ENCODE measurements around the gene RNASEL. TPM values are rescaled to one million over a fixed set of nuclear protein-coding genes. Genes with fewer than 3 reads are reported as not detected.
A peak's percentile ranks its signal among the peaks of the same experiment; 100 is the strongest.

The RNASEL gene
- total RNA-seq, 6 donors from 2014 or later = 8.5 to 16.8 (median 12.0) TPM

DNA sequence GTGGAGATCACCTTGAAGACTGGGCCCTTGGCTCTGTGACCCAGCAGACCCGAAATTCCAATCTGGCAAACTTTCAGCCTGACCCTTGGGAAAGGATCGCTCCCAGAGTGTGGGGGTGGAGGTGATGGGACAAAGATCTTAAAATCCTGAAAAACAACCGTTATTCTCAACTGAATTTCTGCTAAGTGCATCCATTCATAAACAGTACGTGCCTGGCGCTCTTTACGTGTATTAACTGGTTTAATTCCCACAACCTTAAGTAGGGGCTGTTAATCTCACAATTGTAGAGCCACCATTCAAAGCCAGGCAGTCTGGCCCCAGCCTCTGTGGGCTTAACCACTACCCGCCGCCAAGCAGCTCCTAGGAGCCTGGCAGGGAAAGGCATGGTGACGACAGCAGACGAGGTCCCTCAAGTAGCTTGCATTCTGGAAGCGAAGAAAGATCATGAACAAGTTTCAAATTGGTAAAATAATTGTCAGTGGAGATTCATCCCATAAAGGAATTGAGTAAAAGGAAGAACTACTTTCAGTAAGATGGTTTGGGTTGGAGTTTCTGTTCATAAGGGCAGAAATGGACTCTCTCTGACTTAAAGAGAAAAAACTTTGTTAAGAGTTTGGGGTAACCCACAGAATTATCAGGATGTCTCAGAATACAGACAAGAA, 26.5 kb upstream of the RNASEL start:
- no peaks in the 10 kb centered on the region for H3K36me3 ChIP-seq
- ATAC-seq (ENCODE audit: low FRiP score in 2 of 2) (peak; percentile 25 to 71), DNase-seq (peak in 1 of 2 donors; percentile 62)
- no peaks in the 10 kb centered on the region for H3K27me3 ChIP-seq
- peaks cover 15 to 37% (median 27%) of the 10 kb centered on the region in 4 donors for H3K4me1 ChIP-seq
- TF ChIP-seq POLR2A (IDR thresholded peaks at IDR 0.05) (no peak), EP300 (IDR thresholded peaks at IDR 0.05) (no peak)
- WGBS, 2 donors = 23 to 28% methylated on average over 11 of the region's 11 CpGs
- H3K9me3 ChIP-seq = no peaks in the 10 kb centered on the region
- peak overlapping the region; percentile 82 to 97 (median 89) for H3K27ac ChIP-seq
- peak overlapping the region in 3 of 4 donors; percentile 46 to 50 (median 47) for H3K4me3 ChIP-seq

DNA sequence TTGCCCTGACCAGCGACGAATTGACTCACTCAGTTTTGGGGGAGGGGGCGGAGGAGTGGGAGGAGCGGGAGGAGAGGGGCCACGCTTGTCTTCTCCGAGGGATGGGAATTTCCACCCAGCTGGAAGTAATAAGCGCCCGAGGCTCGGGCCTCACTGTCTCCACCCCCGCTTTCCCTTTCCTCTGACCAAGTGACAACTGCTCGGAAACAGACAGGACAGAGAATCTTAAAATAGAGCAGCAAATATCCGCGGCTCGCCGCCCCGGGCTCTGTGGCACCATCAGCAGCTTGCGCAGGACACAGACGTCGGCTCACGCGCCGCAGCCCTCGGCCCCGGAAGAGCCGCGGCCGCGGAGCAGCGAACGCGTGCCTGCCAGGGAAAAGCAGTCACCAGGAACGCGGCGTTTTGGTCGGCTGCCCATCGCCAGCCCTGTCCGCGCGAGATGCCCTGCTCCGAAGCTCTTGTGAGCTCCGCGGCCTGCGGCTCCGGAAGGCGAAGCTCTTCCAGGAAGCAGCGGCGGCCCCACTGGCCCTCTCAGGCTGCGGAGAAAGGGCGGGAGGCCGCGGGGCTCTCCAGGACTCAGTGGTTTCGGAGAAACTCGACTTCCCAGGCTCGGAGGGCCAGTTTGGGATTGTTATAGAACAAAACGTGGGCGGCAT, 25.9 kb upstream of the RNASEL start:
- peak; percentile 80 to 94 for DNase-seq
- TF ChIP-seq POLR2AphosphoS5 (IDR thresholded peaks at IDR 0.05) (peak; percentile 75 to 83), POLR2A (IDR thresholded peaks at IDR 0.05) (peak in 3 of 4 donors; percentile 29 to 65 (median 52)), EP300 (IDR thresholded peaks at IDR 0.05) (no peak)
- TF ChIP-seq, protein P1, sequence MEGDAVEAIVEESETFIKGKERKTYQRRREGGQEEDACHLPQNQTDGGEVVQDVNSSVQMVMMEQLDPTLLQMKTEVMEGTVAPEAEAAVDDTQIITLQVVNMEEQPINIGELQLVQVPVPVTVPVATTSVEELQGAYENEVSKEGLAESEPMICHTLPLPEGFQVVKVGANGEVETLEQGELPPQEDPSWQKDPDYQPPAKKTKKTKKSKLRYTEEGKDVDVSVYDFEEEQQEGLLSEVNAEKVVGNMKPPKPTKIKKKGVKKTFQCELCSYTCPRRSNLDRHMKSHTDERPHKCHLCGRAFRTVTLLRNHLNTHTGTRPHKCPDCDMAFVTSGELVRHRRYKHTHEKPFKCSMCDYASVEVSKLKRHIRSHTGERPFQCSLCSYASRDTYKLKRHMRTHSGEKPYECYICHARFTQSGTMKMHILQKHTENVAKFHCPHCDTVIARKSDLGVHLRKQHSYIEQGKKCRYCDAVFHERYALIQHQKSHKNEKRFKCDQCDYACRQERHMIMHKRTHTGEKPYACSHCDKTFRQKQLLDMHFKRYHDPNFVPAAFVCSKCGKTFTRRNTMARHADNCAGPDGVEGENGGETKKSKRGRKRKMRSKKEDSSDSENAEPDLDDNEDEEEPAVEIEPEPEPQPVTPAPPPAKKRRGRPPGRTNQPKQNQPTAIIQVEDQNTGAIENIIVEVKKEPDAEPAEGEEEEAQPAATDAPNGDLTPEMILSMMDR (IDR thresholded peaks at IDR 0.05) = no peak
- peak; percentile 80 to 90 for ATAC-seq (ENCODE audit: low FRiP score in 2 of 2)
- Histone ChIP-seq H3K27me3 (no peaks in the 10 kb centered on the region), H3K27ac (peak overlapping the region; percentile 82 to 97 (median 89)), H3K36me3 (no peaks in the 10 kb centered on the region), H3K9me3 (no peaks in the 10 kb centered on the region), H3K4me3 (peak overlapping the region in 3 of 4 donors; percentile 46 to 50 (median 47)), H3K4me1 (peaks cover 15 to 37% (median 27%) of the 10 kb centered on the region in 4 donors)
- 0 to 2% methylated on average over 9 to 47 of the region's 56 CpGs for WGBS, 2 donors

DNA sequence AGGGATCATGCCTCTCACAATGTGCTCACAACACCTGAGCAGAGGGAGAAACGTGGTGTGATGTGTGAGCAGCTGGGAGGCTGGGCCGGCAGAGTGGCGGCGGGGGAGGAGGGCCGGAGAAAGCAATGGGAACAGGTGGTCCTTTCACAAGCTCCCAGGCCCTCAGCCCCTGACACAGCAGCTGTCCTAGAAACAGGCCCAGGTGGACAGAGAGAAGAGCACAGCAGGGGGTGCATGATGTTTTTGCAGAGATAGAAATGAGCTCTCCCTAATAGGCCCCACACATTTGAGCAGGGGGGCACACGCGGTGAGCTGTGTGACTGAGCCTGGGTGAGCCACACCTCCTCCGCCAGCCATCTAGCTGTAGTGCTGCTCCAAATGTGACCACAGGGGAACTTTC, 22.7 kb upstream of the RNASEL start:
- ATAC-seq (ENCODE audit: low FRiP score in 2 of 2) = no peak

DNA sequence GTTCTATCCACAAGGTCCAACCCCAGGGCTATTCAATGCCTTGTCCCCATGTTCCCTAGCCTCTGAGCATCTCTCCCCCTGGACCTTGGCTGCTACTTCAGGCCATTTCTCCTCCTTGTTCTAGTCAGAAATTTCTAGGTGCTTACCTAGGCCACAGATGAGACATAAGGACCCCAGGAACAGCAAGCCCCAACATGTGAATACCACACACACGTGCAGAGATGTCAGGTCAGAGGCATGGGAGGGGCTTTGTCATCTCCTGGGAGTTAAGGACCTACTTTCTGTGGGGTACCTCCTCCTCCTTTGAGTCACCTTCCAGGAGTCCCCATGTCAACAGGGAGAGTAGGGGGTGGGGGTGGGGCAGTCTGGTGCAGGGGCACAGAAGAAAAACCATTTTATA, 22.3 kb upstream of the RNASEL start:
- DNase-seq (no peak), ATAC-seq (ENCODE audit: low FRiP score in 2 of 2) (no peak)
- no peaks in the 10 kb centered on the region for H3K36me3 ChIP-seq
- H3K4me3 ChIP-seq = no peak overlapping the region
- no peak overlapping the region for H3K27ac ChIP-seq
- WGBS, 2 donors = 70 to 80% methylated on average over 1 of the region's 1 CpG
- no peaks in the 10 kb centered on the region for H3K27me3 ChIP-seq
- H3K4me1 ChIP-seq = peaks cover 13 to 29% (median 21%) of the 10 kb centered on the region in 4 donors
- TF ChIP-seq POLR2A (IDR thresholded peaks at IDR 0.05) (no peak), POLR2AphosphoS5 (IDR thresholded peaks at IDR 0.05) (no peak), EP300 (IDR thresholded peaks at IDR 0.05) (no peak)
- TF ChIP-seq, protein P1 (IDR thresholded peaks at IDR 0.05) = no peak
- H3K9me3 ChIP-seq = no peaks in the 10 kb centered on the region

More for the DNA sequence above, 22.7 kb upstream of the RNASEL start:
- 96% methylated on average over 7 to 8 of the region's 8 CpGs for WGBS, 2 donors
- Histone ChIP-seq H3K27me3 (no peaks in the 10 kb centered on the region), H3K4me3 (no peak overlapping the region), H3K9me3 (no peaks in the 10 kb centered on the region), H3K4me1 (peaks cover 15 to 31% (median 24%) of the 10 kb centered on the region in 4 donors), H3K36me3 (no peaks in the 10 kb centered on the region), H3K27ac (no peak overlapping the region)
- DNase-seq = peak in 1 of 2 donors; percentile 59
- TF ChIP-seq, protein P1 (IDR thresholded peaks at IDR 0.05) = no peak
- TF ChIP-seq EP300 (IDR thresholded peaks at IDR 0.05) (no peak), POLR2AphosphoS5 (IDR thresholded peaks at IDR 0.05) (no peak), POLR2A (IDR thresholded peaks at IDR 0.05) (no peak)

DNA sequence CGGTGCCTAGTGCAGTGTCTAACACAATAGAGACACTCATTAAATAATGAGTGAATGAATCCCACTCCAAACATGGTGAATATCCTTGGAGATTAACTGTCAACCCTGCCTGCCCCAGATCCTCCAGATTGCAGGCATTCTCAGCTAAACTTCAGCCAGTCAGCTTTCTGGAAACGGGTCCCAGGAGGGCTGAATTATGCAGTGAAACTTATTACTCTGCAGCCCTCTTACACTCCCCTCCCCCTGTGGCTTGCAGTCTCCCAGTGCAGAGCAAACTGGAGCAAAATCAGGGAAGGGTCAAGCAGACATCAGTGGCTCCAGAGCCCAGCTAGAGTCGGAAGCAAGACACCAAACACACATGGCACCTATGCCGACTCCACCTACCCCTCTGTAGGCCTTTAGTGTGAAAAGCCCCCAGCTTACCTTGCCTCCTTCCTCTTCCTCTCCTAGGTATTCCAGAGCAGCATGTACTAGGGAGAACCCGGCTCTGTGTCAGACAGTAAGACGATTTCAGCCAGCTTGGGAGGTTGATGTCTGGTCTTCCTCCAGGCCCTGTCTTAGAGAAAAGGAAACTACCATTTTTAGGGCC, 21.6 kb upstream of the RNASEL start:
- Histone ChIP-seq H3K9me3 (no peaks in the 10 kb centered on the region), H3K27ac (no peak overlapping the region), H3K27me3 (no peaks in the 10 kb centered on the region), H3K4me3 (no peak overlapping the region), H3K36me3 (no peaks in the 10 kb centered on the region), H3K4me1 (peaks cover 6 to 22% (median 18%) of the 10 kb centered on the region in 4 donors)
- 82 to 94% methylated on average over 4 to 6 of the region's 6 CpGs for WGBS, 2 donors
- ATAC-seq (ENCODE audit: low FRiP score in 2 of 2) = no peak
- DNase-seq = no peak
- TF ChIP-seq, protein P1 (IDR thresholded peaks at IDR 0.05) = no peak
- no peak for TF ChIP-seq POLR2AphosphoS5 (IDR thresholded peaks at IDR 0.05)
- no peak for TF ChIP-seq POLR2A (IDR thresholded peaks at IDR 0.05)
- TF ChIP-seq EP300 (IDR thresholded peaks at IDR 0.05) = no peak

All from upper lobe of left lung (tissue), 6 donors.